K562 (cell line): ENCODE measurements around the gene OBSCN. TPM values are rescaled to one million over a fixed set of nuclear protein-coding genes. Genes with fewer than 3 reads are reported as not detected.

Experiments used
- ARID2 ChIP-seq: fragments of 450-650 bp; IDR thresholded peaks from 2 replicates; pipeline ENCODE4 v1.6.1; 2017; ENCODE audit warnings: antibody characterized with exemption, mild to moderate bottlenecking
- BACH1 ChIP-seq: fragments of 200-800 bp; sonication (Bioruptor generic); IDR thresholded peaks from 2 replicates; pipeline ENCODE4 v1.6.1; 2016; ENCODE audit warnings: missing genetic modification characterization, missing compliant biosample characterization
- C11orf30 ChIP-seq: fragments of 450-650 bp; IDR thresholded peaks from 2 replicates; pipeline ENCODE4 v1.6.1; 2016; ENCODE audit warnings: low read depth, mild to moderate bottlenecking
- CEBPB ChIP-seq: fragments of 450-650 bp; IDR thresholded peaks from 2 replicates; pipeline ENCODE4 v1.6.1; 2016; ENCODE audit warnings: missing genetic modification characterization, missing compliant biosample characterization
- CHD2 ChIP-seq: IDR thresholded peaks from 2 replicates; pipeline ENCODE4 v1.6.1; 2011; ENCODE audit warnings: low read depth, low read length
- ILK ChIP-seq: fragments of 450-650 bp; IDR thresholded peaks from 2 replicates; pipeline ENCODE4 v1.6.1; 2016; ENCODE audit warnings: missing genetic modification characterization, low read depth, mild to moderate bottlenecking, missing compliant biosample characterization, moderate library complexity, borderline replicate concordance
- KDM4B ChIP-seq, 2 experiments: fragments of 450-650 bp in 1 of 2; sonication (generic) in 1 of 2; IDR thresholded peaks; 2 replicates each; pipeline ENCODE4 v1.6.1; 2016 to 2017; ENCODE audit warnings: borderline replicate concordance in 2 of 2, antibody characterized with exemption in 1 of 2, low read depth in 1 of 2, mild to moderate bottlenecking in 1 of 2
- KHSRP ChIP-seq: fragments of 450-650 bp; IDR thresholded peaks from 2 replicates; pipeline ENCODE4 v1.6.1; 2017
- KLF13 ChIP-seq: fragments of 450-650 bp; IDR thresholded peaks from 2 replicates; pipeline ENCODE4 v1.6.1; 2016; ENCODE audit warnings: missing genetic modification characterization, low read depth, mild to moderate bottlenecking, missing compliant biosample characterization, moderate library complexity, borderline replicate concordance
- MTA3 ChIP-seq: fragments of 450-650 bp; formaldehyde crosslinking; IDR thresholded peaks from 2 replicates; pipeline ENCODE4 v1.6.1; 2017; ENCODE audit warnings: mild to moderate bottlenecking, borderline replicate concordance
- PCBP1 ChIP-seq: fragments of 200-400 bp; formaldehyde crosslinking; IDR thresholded peaks from 2 replicates; pipeline ENCODE4 v1.6.1; 2018; ENCODE audit warnings: mild to moderate bottlenecking, low read depth, low read length; ENCODE audit not compliant: poor library complexity, severe bottlenecking
- POLR2A ChIP-seq: fragments of 450-650 bp; conservative IDR thresholded peaks from 2 replicates; pipeline ENCODE4 v1.6.1; 2016
- RBM14 ChIP-seq: fragments of 200-400 bp; formaldehyde crosslinking; IDR thresholded peaks from 2 replicates; pipeline ENCODE4 v1.6.1; 2018; ENCODE audit warnings: low read depth, mild to moderate bottlenecking, low read length, moderate library complexity, borderline replicate concordance; ENCODE audit not compliant: insufficient read depth
- RBM39 ChIP-seq: fragments of 200-400 bp; formaldehyde crosslinking; optimal IDR thresholded peaks from 2 replicates; pipeline ENCODE3; 2018; ENCODE audit warnings: low read depth, low read length
- TGIF2 ChIP-seq: sonication (generic); formaldehyde crosslinking; IDR thresholded peaks from 2 replicates; pipeline ENCODE4 v1.8.1; 2022; ENCODE audit warnings: mild to moderate bottlenecking, missing genetic modification reagents, moderate library complexity
- ZNF583 ChIP-seq: fragments of 250-450 bp; sonication (Bioruptor Pico); IDR thresholded peaks from 2 replicates; pipeline ENCODE4 v1.4.0; 2020
- ZNF75A ChIP-seq: fragments of 450-650 bp; formaldehyde crosslinking; IDR thresholded peaks from 2 replicates; pipeline ENCODE4 v1.4.0; 2020; ENCODE audit warnings: mild to moderate bottlenecking
- polyA plus RNA-seq, 8 experiments: library from polyadenylated mRNA; depleted of rRNA in 4 of 8; stranded (reverse) in 5 of 8; unstranded in 3 of 8; fragments of >200 nt; fragmentation: Nextera tagmentation in 2 of 8; fragmentation: Illumina TruSeq in 1 of 8; extraction: Ambion mirVana in 2 of 8; extraction: Trizol in 1 of 8; gene quantifications; 2 replicates each; pipeline versions ENCODE4 v1.2.1 to v1.2.3, GENCODE V29; 2011 to 2014; ENCODE audit warnings: inconsistent platforms in 1 of 8, missing spikeins in 1 of 8
- total RNA-seq, 7 experiments: library from RNA; depleted of rRNA in 6 of 7; stranded (reverse); fragments of >200 nt in 6 of 7; fragmentation: Illumina TruSeq in 2 of 7; extraction: Trizol in 2 of 7; gene quantifications; 2 replicates each; pipeline versions ENCODE4 v1.2.1 to v1.2.3, GENCODE V29; 2011 to 2021; ENCODE audit warnings: low replicate concordance in 1 of 7
- TF ChIP-seq, protein P1 (sequence below): sonication (generic); formaldehyde crosslinking; IDR thresholded peaks from 2 replicates; pipeline ENCODE4 v1.8.0; 2022; ENCODE audit warnings: mild to moderate bottlenecking, missing genetic modification reagents
- TF ChIP-seq, protein P2 (sequence below): sonication (generic); formaldehyde crosslinking; IDR thresholded peaks from 2 replicates; pipeline ENCODE4 v1.8.0; 2023; ENCODE audit warnings: missing genetic modification reagents, mild to moderate bottlenecking, borderline replicate concordance

The OBSCN gene
- total and polyA plus RNA-seq, 9 of the 15 experiments (the other 6 are each of a cell fraction or from before 2014, with no cell fraction given) = 0.18 to 19.7 (median 3.6) TPM

DNA sequence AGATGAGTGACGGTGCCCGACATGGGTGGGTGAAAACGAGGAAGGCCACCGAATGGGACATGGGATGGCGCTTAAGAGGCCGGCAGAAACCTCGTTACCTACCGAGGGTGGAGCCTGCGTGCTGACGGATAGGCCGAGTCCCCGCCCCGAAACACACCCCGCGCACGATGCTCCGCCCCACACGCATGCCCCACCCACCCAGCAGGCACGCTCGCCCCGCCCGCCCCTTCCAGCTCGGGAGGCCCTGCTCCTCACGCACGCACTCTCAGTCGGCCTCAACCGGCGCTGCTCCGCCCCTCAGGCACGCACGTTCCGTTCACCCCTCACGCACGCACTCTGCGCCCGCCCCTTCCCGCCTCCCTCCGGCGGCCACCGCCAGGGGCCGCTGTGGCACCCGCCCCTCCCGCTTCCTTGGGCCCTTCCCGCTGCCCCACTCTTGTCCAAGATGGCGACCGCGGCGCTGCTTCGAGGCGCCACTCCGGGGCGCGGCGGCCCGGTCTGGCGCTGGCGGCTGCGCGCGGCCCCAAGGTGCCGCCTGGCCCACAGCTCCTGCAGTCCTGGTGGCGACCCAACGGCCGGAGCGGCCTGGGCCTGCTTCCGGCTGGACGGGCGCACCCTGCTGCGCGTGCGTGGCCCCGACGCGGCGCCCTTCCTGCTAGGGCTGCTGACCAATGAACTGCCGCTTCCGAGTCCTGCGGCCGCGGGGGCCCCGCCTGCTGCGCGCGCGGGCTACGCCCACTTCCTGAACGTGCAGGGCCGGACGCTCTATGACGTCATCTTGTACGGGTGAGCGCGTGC is 42.3 kb upstream of the OBSCN start, which contains the start of gene IBA57 (continued):
- TF ChIP-seq, protein P1, sequence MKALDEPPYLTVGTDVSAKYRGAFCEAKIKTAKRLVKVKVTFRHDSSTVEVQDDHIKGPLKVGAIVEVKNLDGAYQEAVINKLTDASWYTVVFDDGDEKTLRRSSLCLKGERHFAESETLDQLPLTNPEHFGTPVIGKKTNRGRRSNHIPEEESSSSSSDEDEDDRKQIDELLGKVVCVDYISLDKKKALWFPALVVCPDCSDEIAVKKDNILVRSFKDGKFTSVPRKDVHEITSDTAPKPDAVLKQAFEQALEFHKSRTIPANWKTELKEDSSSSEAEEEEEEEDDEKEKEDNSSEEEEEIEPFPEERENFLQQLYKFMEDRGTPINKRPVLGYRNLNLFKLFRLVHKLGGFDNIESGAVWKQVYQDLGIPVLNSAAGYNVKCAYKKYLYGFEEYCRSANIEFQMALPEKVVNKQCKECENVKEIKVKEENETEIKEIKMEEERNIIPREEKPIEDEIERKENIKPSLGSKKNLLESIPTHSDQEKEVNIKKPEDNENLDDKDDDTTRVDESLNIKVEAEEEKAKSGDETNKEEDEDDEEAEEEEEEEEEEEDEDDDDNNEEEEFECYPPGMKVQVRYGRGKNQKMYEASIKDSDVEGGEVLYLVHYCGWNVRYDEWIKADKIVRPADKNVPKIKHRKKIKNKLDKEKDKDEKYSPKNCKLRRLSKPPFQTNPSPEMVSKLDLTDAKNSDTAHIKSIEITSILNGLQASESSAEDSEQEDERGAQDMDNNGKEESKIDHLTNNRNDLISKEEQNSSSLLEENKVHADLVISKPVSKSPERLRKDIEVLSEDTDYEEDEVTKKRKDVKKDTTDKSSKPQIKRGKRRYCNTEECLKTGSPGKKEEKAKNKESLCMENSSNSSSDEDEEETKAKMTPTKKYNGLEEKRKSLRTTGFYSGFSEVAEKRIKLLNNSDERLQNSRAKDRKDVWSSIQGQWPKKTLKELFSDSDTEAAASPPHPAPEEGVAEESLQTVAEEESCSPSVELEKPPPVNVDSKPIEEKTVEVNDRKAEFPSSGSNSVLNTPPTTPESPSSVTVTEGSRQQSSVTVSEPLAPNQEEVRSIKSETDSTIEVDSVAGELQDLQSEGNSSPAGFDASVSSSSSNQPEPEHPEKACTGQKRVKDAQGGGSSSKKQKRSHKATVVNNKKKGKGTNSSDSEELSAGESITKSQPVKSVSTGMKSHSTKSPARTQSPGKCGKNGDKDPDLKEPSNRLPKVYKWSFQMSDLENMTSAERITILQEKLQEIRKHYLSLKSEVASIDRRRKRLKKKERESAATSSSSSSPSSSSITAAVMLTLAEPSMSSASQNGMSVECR (CRISPR knock-in tag) = peak; percentile 90
- TF ChIP-seq PCBP1 = peak; percentile 91
- TF ChIP-seq, protein P2, sequence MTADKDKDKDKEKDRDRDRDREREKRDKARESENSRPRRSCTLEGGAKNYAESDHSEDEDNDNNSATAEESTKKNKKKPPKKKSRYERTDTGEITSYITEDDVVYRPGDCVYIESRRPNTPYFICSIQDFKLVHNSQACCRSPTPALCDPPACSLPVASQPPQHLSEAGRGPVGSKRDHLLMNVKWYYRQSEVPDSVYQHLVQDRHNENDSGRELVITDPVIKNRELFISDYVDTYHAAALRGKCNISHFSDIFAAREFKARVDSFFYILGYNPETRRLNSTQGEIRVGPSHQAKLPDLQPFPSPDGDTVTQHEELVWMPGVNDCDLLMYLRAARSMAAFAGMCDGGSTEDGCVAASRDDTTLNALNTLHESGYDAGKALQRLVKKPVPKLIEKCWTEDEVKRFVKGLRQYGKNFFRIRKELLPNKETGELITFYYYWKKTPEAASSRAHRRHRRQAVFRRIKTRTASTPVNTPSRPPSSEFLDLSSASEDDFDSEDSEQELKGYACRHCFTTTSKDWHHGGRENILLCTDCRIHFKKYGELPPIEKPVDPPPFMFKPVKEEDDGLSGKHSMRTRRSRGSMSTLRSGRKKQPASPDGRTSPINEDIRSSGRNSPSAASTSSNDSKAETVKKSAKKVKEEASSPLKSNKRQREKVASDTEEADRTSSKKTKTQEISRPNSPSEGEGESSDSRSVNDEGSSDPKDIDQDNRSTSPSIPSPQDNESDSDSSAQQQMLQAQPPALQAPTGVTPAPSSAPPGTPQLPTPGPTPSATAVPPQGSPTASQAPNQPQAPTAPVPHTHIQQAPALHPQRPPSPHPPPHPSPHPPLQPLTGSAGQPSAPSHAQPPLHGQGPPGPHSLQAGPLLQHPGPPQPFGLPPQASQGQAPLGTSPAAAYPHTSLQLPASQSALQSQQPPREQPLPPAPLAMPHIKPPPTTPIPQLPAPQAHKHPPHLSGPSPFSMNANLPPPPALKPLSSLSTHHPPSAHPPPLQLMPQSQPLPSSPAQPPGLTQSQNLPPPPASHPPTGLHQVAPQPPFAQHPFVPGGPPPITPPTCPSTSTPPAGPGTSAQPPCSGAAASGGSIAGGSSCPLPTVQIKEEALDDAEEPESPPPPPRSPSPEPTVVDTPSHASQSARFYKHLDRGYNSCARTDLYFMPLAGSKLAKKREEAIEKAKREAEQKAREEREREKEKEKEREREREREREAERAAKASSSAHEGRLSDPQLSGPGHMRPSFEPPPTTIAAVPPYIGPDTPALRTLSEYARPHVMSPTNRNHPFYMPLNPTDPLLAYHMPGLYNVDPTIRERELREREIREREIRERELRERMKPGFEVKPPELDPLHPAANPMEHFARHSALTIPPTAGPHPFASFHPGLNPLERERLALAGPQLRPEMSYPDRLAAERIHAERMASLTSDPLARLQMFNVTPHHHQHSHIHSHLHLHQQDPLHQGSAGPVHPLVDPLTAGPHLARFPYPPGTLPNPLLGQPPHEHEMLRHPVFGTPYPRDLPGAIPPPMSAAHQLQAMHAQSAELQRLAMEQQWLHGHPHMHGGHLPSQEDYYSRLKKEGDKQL (CRISPR knock-in tag) = no peak
- TF ChIP-seq RBM39 = no peak
- TF ChIP-seq RBM14 = 0 out of 2 replicates have a peak, but pooled peaks have one; percentile 26
- TF ChIP-seq ZNF75A (CRISPR knock-in tag) = peak; percentile 59; the same call in 1 of the 2 replicates
- TF ChIP-seq KLF13 (tag) = peak; percentile 93
- TF ChIP-seq KHSRP = peak; percentile 86
- TF ChIP-seq BACH1 (tag) = no peak
- TF ChIP-seq ARID2 = no peak
- TF ChIP-seq MTA3 = peak; percentile 94
- peak; percentile 75; the same call in 1 of the 2 replicates for TF ChIP-seq POLR2A
- TF ChIP-seq CEBPB (tag) = no peak
- TF ChIP-seq CHD2 = peak; percentile 17; the same call in 1 of the 2 replicates
- TF ChIP-seq TGIF2 (CRISPR knock-in tag) = no peak
- no peak for TF ChIP-seq ILK (tag)
- TF ChIP-seq C11orf30 = peak; percentile 83
- TF ChIP-seq ZNF583 = peak; percentile 89; the same call in 1 of the 2 replicates
- TF ChIP-seq KDM4B (IDR thresholded peaks at IDR 0.05; ENCODE audit: borderline replicate concordance in 2 of 2, low read depth in 1 of 2) = peak in 1 of 2 experiments; percentile 70; a peak in 1 of 4 replicates
